Measurements from ENCODE around the gene TUBE1. TPM values are rescaled to one million over a fixed set of nuclear protein-coding genes. Genes with fewer than 3 reads are reported as not detected.
A peak's percentile ranks its signal among the peaks of the same experiment; 100 is the strongest.

The TUBE1 gene
- total and polyA plus RNA-seq, 10 of the 15 experiments (the other 5 are each of a cell fraction or from before 2014, with no cell fraction given), result 6.3 to 25.2 (median 13.6) TPM

GRCh38 chr6:112043032-112044007 lies 44.0 kb downstream of the TUBE1 start:
- BruUV-seq (replicated peaks), result no TSS peak
- ChIA-PET RAD21 (ENCODE audit: unreplicated experiment) (interaction anchor here (0.6 to 3.4 kb wide), 31 partner anchors 7 to 1860 kb away, joined by 3 to 40 read pairs (median 4); partner anchors contain the start of gene TRAF3IP2), SMC1A (ENCODE audit: uncharacterized antibody, unreplicated experiment) (interaction anchor here (0.7 to 6.6 kb wide), 23 partner anchors 11 to 1032 kb away, joined by 3 to 54 read pairs (median 4); partner anchors contain the start of genes FAM229B and TUBE1), CTCF (interaction anchor here (0.6 to 9.4 kb wide), 99 partner anchors 12 to 1505 kb away, joined by 3 to 96 read pairs (median 4); partner anchors contain the start of genes FAM229B, TRAF3IP2 and TUBE1), POLR2A (interaction anchor here (0.6 to 1.1 kb wide), 5 partner anchors 21 to 396 kb away, joined by 3 to 6 read pairs (median 4); no protein-coding TSS in a partner anchor)
- Histone ChIP-seq H3K27ac (ENCODE audit: control insufficient read depth, insufficient read depth) (peak overlapping the region; percentile 51), H3K9ac (ENCODE audit: control insufficient read depth, insufficient read depth, low read length) (peak overlapping the region; percentile 54), H3K27me3 (replicated peaks in 1 of 2; ENCODE audit: control insufficient read depth in 2 of 2, insufficient read depth in 2 of 2, low read length in 1 of 2) (no peaks in the 10 kb centered on the region), H3K4me2 (ENCODE audit: control insufficient read depth, insufficient read depth) (peak overlapping the region; percentile 56), H3K4me1 (ENCODE audit: control insufficient read depth, insufficient read depth, low read length) (no peaks in the 10 kb centered on the region), H4K20me1 (ENCODE audit: control insufficient read depth, insufficient read depth) (no peaks in the 10 kb centered on the region), H3K79me2 (ENCODE audit: control insufficient read depth, insufficient read depth, low read length) (no peaks in the 10 kb centered on the region), H3K36me3 (ENCODE audit: control insufficient read depth in 2 of 2, insufficient read depth in 2 of 2, low read length in 1 of 2) (no peaks in the 10 kb centered on the region), H3K4me3 (peak overlapping the region; percentile 94), H3K9me3 (replicated peaks; ENCODE audit: control insufficient read depth, insufficient read depth, low read length) (no peaks in the 10 kb centered on the region), H2AFZ (ENCODE audit: control insufficient read depth, low read depth, low read length) (peak overlapping the region; percentile 90)
- DNase-seq (ENCODE audit: low read depth, low spot score) (peak; percentile 45), FAIRE-seq (peak; percentile 97), ATAC-seq (peak; percentile 97)
- in situ Hi-C loops (cut with MboI), result no loop called here
- intact Hi-C loops (cut with micrococcal nuclease; ENCODE audit: unreplicated experiment), result loop anchor here (1.0 to 5.0 kb wide), 12 partner anchors 46 to 1033 kb away; a partner anchor contains a TSS
- under 1% methylated on average over 36 of the region's 36 CpGs for WGBS (ENCODE audit: insufficient coverage, insufficient replicate concordance, low lambda C conversion rate, missing lambda C conversion rate)
- TF ChIP-seq NR2C1 (IDR thresholded peaks at IDR 0.05), result peak; percentile 28; the same call in 1 of the 2 replicates
- TF ChIP-seq BHLHE40 (IDR thresholded peaks at IDR 0.05; ENCODE audit: borderline replicate concordance in 1 of 2, low read depth in 2 of 2, low read length in 1 of 2), result peak in 1 of 2 experiments; percentile 40; a peak in 2 of 4 replicates
- TF ChIP-seq ZNF622 (IDR thresholded peaks at IDR 0.05), result no peak
- no peak for TF ChIP-seq ASH2L (IDR thresholded peaks at IDR 0.05; ENCODE audit: borderline replicate concordance, low read depth)
- TF ChIP-seq CBX5 (IDR thresholded peaks at IDR 0.05; ENCODE audit: low read depth), result 0 out of 2 replicates have a peak, but pooled peaks have one; percentile 18
- 0 out of 2 replicates have a peak, but pooled peaks have one; percentile 25 for TF ChIP-seq MAX (IDR thresholded peaks at IDR 0.05; ENCODE audit: low read depth, low read length)
- TF ChIP-seq ETV6 (conservative IDR thresholded peaks at IDR 0.05 in 1 of 2, IDR thresholded peaks at IDR 0.05 in 1 of 2; ENCODE audit: borderline replicate concordance in 1 of 2, low read depth in 1 of 2), result no peak
- no peak for TF ChIP-seq ATF3 (IDR thresholded peaks at IDR 0.05; ENCODE audit: borderline replicate concordance, extremely low read depth, low read depth, low read length)
- peak; percentile 79; the same call in 1 of the 2 replicates for TF ChIP-seq ESRRA (IDR thresholded peaks at IDR 0.05; ENCODE audit: low read length)
- TF ChIP-seq CUX1 (IDR thresholded peaks at IDR 0.05; ENCODE audit: insufficient replicate concordance, low read depth, low read length), result no peak
- TF ChIP-seq EGR1 (IDR thresholded peaks at IDR 0.05; ENCODE audit: borderline replicate concordance in 1 of 2, low read depth in 2 of 2, low read length in 2 of 2), result peak in 1 of 2 experiments; percentile 74; a peak in 2 of 3 replicates
- TF ChIP-seq SPI1 (IDR thresholded peaks at IDR 0.05; ENCODE audit: borderline replicate concordance, insufficient read depth, low read depth, low read length), result peak; percentile 54
- no peak for TF ChIP-seq ZNF24 (IDR thresholded peaks at IDR 0.05)
- peak in 1 of 2 experiments; percentile 46; a peak in 1 of 4 replicates for TF ChIP-seq SRF (IDR thresholded peaks at IDR 0.05; ENCODE audit: low read depth in 2 of 2, low read length in 2 of 2)

Measured in GM12878 (cell line).